ENCODE results near the gene THTPA. TPM values are rescaled to one million over a fixed set of nuclear protein-coding genes. Genes with fewer than 3 reads are reported as not detected.
"Not testable (repeated sequence)": the region's sequence is repeated elsewhere in the genome, so short reads cannot be mapped to it uniquely, and the experiment has no call there.

THTPA gene
- polyA plus RNA-seq, 3 donors = 15.3 to 18.2 (median 17.0) TPM

- Histone ChIP-seq H3K36me3 (replicated peaks in 1 of 2; ENCODE audit: control insufficient read depth in 1 of 2, insufficient read depth in 2 of 2, low read length in 2 of 2) (no peaks in the 10 kb centered on the region), H3K9ac (ENCODE audit: insufficient read depth, low read length, poor library complexity, severe bottlenecking) (no peak overlapping the region), H4K20me1 (ENCODE audit: insufficient read depth, low read length) (no peaks in the 10 kb centered on the region), H3K9me3 (replicated peaks in 1 of 2; ENCODE audit: control insufficient read depth in 1 of 2, insufficient read depth in 1 of 2, low read length in 2 of 2) (no peaks in the 10 kb centered on the region), H3K4me1 (ENCODE audit: control insufficient read depth in 1 of 2, insufficient read depth in 2 of 2, low read length in 2 of 2) (no peaks in the 10 kb centered on the region), H3K4me3 (replicated peaks in 1 of 3; ENCODE audit: low read depth in 2 of 3, low read length in 3 of 3) (no peak overlapping the region), H2AFZ (ENCODE audit: insufficient read depth, low read depth, low read length, poor library complexity, severe bottlenecking) (no peak overlapping the region), H3K27me3 (ENCODE audit: control insufficient read depth in 2 of 2, insufficient read depth in 2 of 2, low read length in 2 of 2) (no peaks in the 10 kb centered on the region), H3K79me2 (ENCODE audit: insufficient read depth, low read length) (no peaks in the 10 kb centered on the region), H3K4me2 (replicated peaks; ENCODE audit: extremely low read depth, low read length, poor library complexity, severe bottlenecking) (no peak overlapping the region), H3K27ac (ENCODE audit: low read depth in 1 of 2, low read length in 2 of 2) (no peak overlapping the region)
- no peak for DNase-seq
- no peaks in the 10 kb centered on the region for H3K36me3 Mint-ChIP-seq
- H3K9me3 Mint-ChIP-seq = peaks cover 0 to 1% (median 0%) of the 10 kb centered on the region in 7 donors
- H3K27me3 Mint-ChIP-seq (ENCODE audit: low read depth in 3 of 3) = peaks cover 5 to 8% (median 5%) of the 10 kb centered on the region in 3 donors
- no peak overlapping the region for H3K27ac Mint-ChIP-seq
- intact Hi-C loops (cut with micrococcal nuclease) = no loop called here
- H3K4me1 Mint-ChIP-seq = no peaks in the 10 kb centered on the region
- no peak for TF ChIP-seq CTCF (IDR thresholded peaks at IDR 0.05)
- WGBS (ENCODE audit: insufficient coverage) = 80% methylated on average over 1 of the region's 2 CpGs
- H3K4me3 Mint-ChIP-seq = no peak overlapping the region
Observed at GRCh38 chr14:23536494-23536893, 19.6 kb upstream of the THTPA start.

GRCh38 chr14:23536906-23537305 is 19.2 kb upstream of the THTPA start:
- H3K27ac ChIP-seq (ENCODE audit: low read depth in 1 of 2, low read length in 2 of 2); H3K27me3 ChIP-seq (ENCODE audit: control insufficient read depth in 2 of 2, insufficient read depth in 2 of 2, low read length in 2 of 2); H4K20me1 ChIP-seq (ENCODE audit: insufficient read depth, low read length); H3K4me1 ChIP-seq (ENCODE audit: control insufficient read depth in 1 of 2, insufficient read depth in 2 of 2, low read length in 2 of 2); H3K36me3 ChIP-seq (replicated peaks in 1 of 2; ENCODE audit: control insufficient read depth in 1 of 2, insufficient read depth in 2 of 2, low read length in 2 of 2); H3K9me3 ChIP-seq (replicated peaks in 1 of 2; ENCODE audit: control insufficient read depth in 1 of 2, insufficient read depth in 1 of 2, low read length in 2 of 2); H3K4me3 ChIP-seq (replicated peaks in 1 of 3; ENCODE audit: low read depth in 2 of 3, low read length in 3 of 3); H3K27me3 Mint-ChIP-seq (ENCODE audit: low read depth in 3 of 3); H3K4me3 Mint-ChIP-seq; H2AFZ ChIP-seq (ENCODE audit: insufficient read depth, low read depth, low read length, poor library complexity, severe bottlenecking); H3K9ac ChIP-seq (ENCODE audit: insufficient read depth, low read length, poor library complexity, severe bottlenecking); DNase-seq; H3K36me3 Mint-ChIP-seq; H3K4me2 ChIP-seq (replicated peaks; ENCODE audit: extremely low read depth, low read length, poor library complexity, severe bottlenecking); intact Hi-C loops (cut with micrococcal nuclease); H3K4me1 Mint-ChIP-seq; H3K27ac Mint-ChIP-seq; H3K9me3 Mint-ChIP-seq; H3K79me2 ChIP-seq (ENCODE audit: insufficient read depth, low read length): not testable (repeated sequence)
- 97% methylated on average over 5 of the region's 6 CpGs for WGBS (ENCODE audit: insufficient coverage)
